GM19455 (cell line): ENCODE data around the gene ZSWIM1.
"Not testable (repeated sequence)": the region's sequence is repeated elsewhere in the genome, so short reads cannot be mapped to it uniquely, and the experiment has no call there.

Experiments used
- ATAC-seq: cut with Tn5 transposase; IDR thresholded peaks from one replicate; pipeline ENCODE4 v1.9.1; 2021; ENCODE audit not compliant: unreplicated experiment

The ZSWIM1 gene

GRCh38 chr20:45887346-45887715, 6.3 kb downstream of the ZSWIM1 start, which contains the start of gene SPATA25:
Gene SPATA25, minus strand, starts transcription at chr20:45887622. Its CDS starts 32 bp downstream, at chr20:45887590.
- ATAC-seq: no peak

GRCh38 chr20:45888681-45889080, 7.7 kb downstream of the ZSWIM1 start:
- no peak for ATAC-seq

GRCh38 chr20:45890077-45890984, 9.3 kb downstream of the ZSWIM1 start:
- ATAC-seq: no peak

- ATAC-seq: peak; percentile 78
Measured at GRCh38 chr20:45890985-45891983, 10.3 kb downstream of the ZSWIM1 start, which contains the start of the genes CTSA and NEURL2. Gene CTSA, plus strand, starts transcription at chr20:45891335. Its CDS starts 234 bp downstream, at chr20:45891569. Gene NEURL2, minus strand, starts transcription at chr20:45891208. Its CDS starts 217 bp downstream, at chr20:45890991.

GRCh38 chr20:45892049-45892825, 11.2 kb downstream of the ZSWIM1 start:
- ATAC-seq: no peak

- no peak for ATAC-seq
Measured at GRCh38 chr20:45892828-45893500, 11.9 kb downstream of the ZSWIM1 start.

- ATAC-seq: no peak
Measured at GRCh38 chr20:45893831-45894230, 12.8 kb downstream of the ZSWIM1 start.

GRCh38 chr20:45894797-45895196, 13.8 kb downstream of the ZSWIM1 start:
- no peak for ATAC-seq

GRCh38 chr20:45896641-45897161, 15.7 kb downstream of the ZSWIM1 start:
- ATAC-seq: no peak

- no peak for ATAC-seq
Measured at GRCh38 chr20:45897289-45897688, 16.3 kb downstream of the ZSWIM1 start.

GRCh38 chr20:45897692-45898091, 16.7 kb downstream of the ZSWIM1 start:
- no peak for ATAC-seq

GRCh38 chr20:45898285-45898684, 17.3 kb downstream of the ZSWIM1 start:
- no peak for ATAC-seq

- ATAC-seq: no peak
Measured at GRCh38 chr20:45899046-45899835, 18.2 kb downstream of the ZSWIM1 start.

- not testable (repeated sequence) for ATAC-seq
Measured at GRCh38 chr20:45901332-45901731, 20.3 kb downstream of the ZSWIM1 start.

- no peak for ATAC-seq
Measured at GRCh38 chr20:45902199-45902701, 21.2 kb downstream of the ZSWIM1 start.

GRCh38 chr20:45904583-45905504, 23.8 kb downstream of the ZSWIM1 start:
- no peak for ATAC-seq

GRCh38 chr20:45905505-45906079, 24.6 kb downstream of the ZSWIM1 start:
- ATAC-seq: no peak
